H9 (cell line): ENCODE results near the gene FBXO31. TPM values are rescaled to one million over a fixed set of nuclear protein-coding genes. Genes with fewer than 3 reads are reported as not detected.

ENCODE experiments used
- DNase-seq: peaks from one replicate; pipeline ENCODE4 v3.0.0-alpha.2; 2017
- H2AFZ ChIP-seq: one replicate; pipeline ENCODE4 v1.6.1; 2013; ENCODE audit warnings: mild to moderate bottlenecking, low read length, control low read depth, moderate library complexity
- H2AK5ac ChIP-seq: 2 replicates; pipeline ENCODE4 v1.6.1; 2013; ENCODE audit warnings: low read length, control low read depth, mixed read lengths; ENCODE audit not compliant: insufficient read length
- H2BK120ac ChIP-seq: one replicate; pipeline ENCODE4 v1.6.1; 2013; ENCODE audit warnings: low read depth, mild to moderate bottlenecking, low read length, control low read depth, inconsistent platforms; ENCODE audit not compliant: poor library complexity, severe bottlenecking
- H2BK12ac ChIP-seq: 2 replicates; pipeline ENCODE4 v1.6.1; 2013; ENCODE audit warnings: low read length, control low read depth, mixed read lengths, low read depth; ENCODE audit not compliant: insufficient read length
- H2BK15ac ChIP-seq: 2 replicates; pipeline ENCODE4 v1.6.1; 2013; ENCODE audit warnings: low read depth, low read length, control low read depth
- H2BK20ac ChIP-seq: one replicate; pipeline ENCODE4 v1.6.1; 2013; ENCODE audit warnings: low read depth, mild to moderate bottlenecking, low read length, control low read depth, inconsistent platforms; ENCODE audit not compliant: poor library complexity, severe bottlenecking
- H2BK5ac ChIP-seq: 2 replicates; pipeline ENCODE4 v1.6.1; 2013; ENCODE audit warnings: low read length, control low read depth, mixed read lengths; ENCODE audit not compliant: insufficient read length
- H3K14ac ChIP-seq: 2 replicates; pipeline ENCODE4 v1.6.1; 2013; ENCODE audit warnings: low read length, control low read depth; ENCODE audit not compliant: insufficient read depth
- H3K18ac ChIP-seq: 2 replicates; pipeline ENCODE4 v1.6.1; 2013; ENCODE audit warnings: low read depth, mild to moderate bottlenecking, mixed read lengths, low read length, control low read depth; ENCODE audit not compliant: insufficient read length
- H3K23ac ChIP-seq: 2 replicates; pipeline ENCODE4 v1.6.1; 2013; ENCODE audit warnings: low read length, control low read depth, mixed read lengths, low read depth; ENCODE audit not compliant: insufficient read length
- H3K23me2 ChIP-seq: 2 replicates; pipeline ENCODE4 v1.6.1; 2013; ENCODE audit warnings: low read depth, mild to moderate bottlenecking, mixed read lengths, low read length, control low read depth; ENCODE audit not compliant: insufficient read length, poor library complexity, severe bottlenecking
- H3K27ac ChIP-seq: 2 replicates; pipeline ENCODE4 v1.5.1; 2013; ENCODE audit warnings: low read length, control low read depth, mixed read lengths, low read depth; ENCODE audit not compliant: insufficient read length
- H3K27me3 ChIP-seq: 2 replicates; pipeline ENCODE4 v1.6.1; 2013; ENCODE audit warnings: low read length, control low read depth, inconsistent platforms; ENCODE audit not compliant: insufficient read depth
- H3K4ac ChIP-seq: 2 replicates; pipeline ENCODE4 v1.6.1; 2013; ENCODE audit warnings: low read depth, mild to moderate bottlenecking, control low read depth, inconsistent platforms, low read length, moderate library complexity
- H3K4me1 ChIP-seq: 2 replicates; pipeline ENCODE4 v1.6.1; 2013; ENCODE audit warnings: low read length, control low read depth, inconsistent platforms; ENCODE audit not compliant: insufficient read depth
- H3K4me2 ChIP-seq: 2 replicates; pipeline ENCODE4 v1.6.1; 2013; ENCODE audit warnings: low read length, control low read depth, mixed read lengths; ENCODE audit not compliant: insufficient read length, insufficient read depth
- H3K56ac ChIP-seq: 2 replicates; pipeline ENCODE4 v1.6.1; 2013; ENCODE audit warnings: low read depth, mild to moderate bottlenecking, mixed read lengths, low read length, control low read depth; ENCODE audit not compliant: insufficient read length
- H3K79me1 ChIP-seq: 2 replicates; pipeline ENCODE4 v1.6.1; 2013; ENCODE audit warnings: low read depth, mild to moderate bottlenecking, moderate library complexity, low read length, control low read depth, inconsistent platforms; ENCODE audit not compliant: insufficient read depth, poor library complexity, severe bottlenecking
- H3K79me2 ChIP-seq: 2 replicates; pipeline ENCODE4 v1.6.1; 2013; ENCODE audit warnings: low read length, control low read depth, inconsistent platforms; ENCODE audit not compliant: insufficient read depth
- H3K9ac ChIP-seq: 2 replicates; pipeline ENCODE4 v1.6.1; 2013; ENCODE audit warnings: low read length, control low read depth, mixed read lengths; ENCODE audit not compliant: insufficient read length; ENCODE audit errors: extremely low read depth
- H3K9me3 ChIP-seq: one replicate; pipeline ENCODE4 v1.6.1; 2013; ENCODE audit warnings: low read depth, low read length, inconsistent platforms; ENCODE audit not compliant: control insufficient read depth
- H3T11ph ChIP-seq: one replicate; pipeline ENCODE4 v1.6.1; 2013; ENCODE audit warnings: mild to moderate bottlenecking, low read length, control low read depth, inconsistent platforms
- H4K20me1 ChIP-seq: one replicate; pipeline ENCODE4 v1.6.1; 2013; ENCODE audit not compliant: control insufficient read depth, insufficient read length, insufficient read depth
- H4K5ac ChIP-seq: 2 replicates; pipeline ENCODE4 v1.6.1; 2013; ENCODE audit warnings: low read depth, mild to moderate bottlenecking, mixed read lengths, low read length, control low read depth; ENCODE audit not compliant: insufficient read length
- H4K8ac ChIP-seq: replicated peaks from 2 replicates; pipeline ENCODE4 v1.6.1; 2013; ENCODE audit warnings: low read length, control low read depth, mixed read lengths, low read depth; ENCODE audit not compliant: insufficient read length
- H4K91ac ChIP-seq: 2 replicates; pipeline ENCODE4 v1.6.1; 2013; ENCODE audit warnings: low read depth, mild to moderate bottlenecking, moderate library complexity, mixed read lengths, low read length, control low read depth; ENCODE audit not compliant: insufficient read length
- H3K27ac Mint-ChIP-seq, 3 experiments: 2 replicates in 2 of 3; 3 replicates in 1 of 3; pipeline ENCODE4 v1.8.0; 2020 to 2021; ENCODE audit warnings: mixed read lengths in 3 of 3, mild to moderate bottlenecking in 1 of 3, moderate library complexity in 1 of 3
- H3K27me3 Mint-ChIP-seq: 2 replicates; pipeline ENCODE4 v1.8.0; 2021; ENCODE audit warnings: low read depth, mild to moderate bottlenecking, moderate library complexity, mixed read lengths
- H3K36me3 Mint-ChIP-seq, 3 experiments: 2 replicates in 2 of 3; 3 replicates in 1 of 3; pipeline ENCODE4 v1.8.0; 2020 to 2021; ENCODE audit warnings: low read depth in 3 of 3, mixed read lengths in 3 of 3; ENCODE audit not compliant: insufficient read depth in 1 of 3
- H3K4me1 Mint-ChIP-seq, 2 experiments: 2 replicates each; pipeline ENCODE4 v1.8.0; 2020; ENCODE audit warnings: mixed read lengths in 2 of 2
- H3K4me3 Mint-ChIP-seq, 2 experiments: 2 replicates in 1 of 2; 3 replicates in 1 of 2; pipeline ENCODE4 v1.8.0; 2020 to 2021; ENCODE audit warnings: mild to moderate bottlenecking in 2 of 2, mixed read lengths in 2 of 2, moderate library complexity in 1 of 2
- H3K9me3 Mint-ChIP-seq, 2 experiments: 2 replicates in 1 of 2; 3 replicates in 1 of 2; pipeline ENCODE4 v1.8.0; 2020; ENCODE audit warnings: mild to moderate bottlenecking in 2 of 2, mixed read lengths in 2 of 2, moderate library complexity in 1 of 2
- CTCF ChIP-seq: fragments of 200-600 bp; sonication (generic); conservative IDR thresholded peaks from 3 replicates; pipeline ENCODE4 v1.8.0; 2021; ENCODE audit warnings: antibody characterized with exemption, mild to moderate bottlenecking
- WGBS: extraction: QIAGEN DNeasy Blood & Tissue Kit; methylation state at CpG from one replicate; pipeline ENCODE4 v1.1.7; 2013; ENCODE audit warnings: missing lambda C conversion rate, low lambda C conversion rate, mixed read lengths; ENCODE audit not compliant: insufficient read length; ENCODE audit errors: extremely low coverage; 5-methylcytosine and 5-hydroxymethylcytosine counted together
- total RNA-seq: library from RNA; stranded (reverse); gene quantifications from 2 replicates; pipeline ENCODE4 v1.2.1, GENCODE V29; 2021

Gene FBXO31
- total RNA-seq, 1 experiment from 2014 or later: 24.2 TPM

- Mint-ChIP-seq H3K36me3 (peaks cover 5 to 29% (median 26%) of the 10 kb centered on the region in 3 experiments), H3K9me3 (no peaks in the 10 kb centered on the region), H3K27ac (peak overlapping the region in 1 of 3 experiments; percentile 41; a peak in 1 of 7 replicates), H3K27me3 (no peaks in the 10 kb centered on the region; the same call in 1 of the 2 replicates), H3K4me3 (no peak overlapping the region), H3K4me1 (no peaks in the 10 kb centered on the region)
- Histone ChIP-seq H3K4me1 (no peaks in the 10 kb centered on the region), H3T11ph (no peak overlapping the region), H4K5ac (no peak overlapping the region), H3K14ac (no peak overlapping the region), H3K23ac (no peak overlapping the region), H3K4ac (no peak overlapping the region), H4K8ac (no peak overlapping the region), H4K91ac (no peak overlapping the region), H2BK5ac (no peak overlapping the region), H3K9me3 (no peaks in the 10 kb centered on the region), H3K27ac (no peak overlapping the region), H3K27me3 (no peaks in the 10 kb centered on the region), H4K20me1 (no peaks in the 10 kb centered on the region), H3K4me2 (no peak overlapping the region), H3K23me2 (no peaks in the 10 kb centered on the region), H3K9ac (no peak overlapping the region), H2BK20ac (no peak overlapping the region), H3K79me2 (no peaks in the 10 kb centered on the region), H3K18ac (no peak overlapping the region), H2BK120ac (no peak overlapping the region), H2AFZ (no peak overlapping the region), H2AK5ac (no peak overlapping the region), H3K79me1 (no peaks in the 10 kb centered on the region), H2BK15ac (no peak overlapping the region), H3K56ac (no peak overlapping the region), H2BK12ac (no peak overlapping the region)
- DNase-seq: no peak
- no CpG with 5 or more reads among the region's 15 CpGs for WGBS
- no peak for TF ChIP-seq CTCF
Observed at GRCh38 chr16:87330646-87331045, 52.9 kb downstream of the FBXO31 start.
